ENCODE results near the gene KARS1.

The KARS1 gene

DNA sequence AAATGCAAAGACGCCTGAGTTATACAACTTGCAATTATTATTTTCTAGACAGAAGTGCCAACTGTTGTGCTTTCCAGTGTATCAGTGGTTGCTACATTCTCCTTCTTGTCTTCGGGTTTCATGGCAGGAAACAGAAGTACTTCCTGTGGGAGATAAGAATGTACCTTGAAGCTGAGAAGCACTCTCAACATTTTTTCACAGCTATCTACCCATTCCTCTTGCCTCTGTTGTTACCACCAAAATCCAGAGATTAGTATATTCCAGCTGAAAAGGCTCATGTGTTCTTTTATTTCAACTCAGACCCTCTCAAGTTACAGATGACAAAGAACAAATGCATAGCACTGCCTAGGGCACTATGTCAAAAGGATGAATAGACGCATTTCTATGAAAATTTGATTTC lies 19.6 kb downstream of the KARS1 start:
- H3K4me3 ChIP-seq (ENCODE audit: low read length): no peak overlapping the region
- no peak for DNase-seq (ENCODE audit: low read depth)
- TF ChIP-seq CTCF (conservative IDR thresholded peaks at IDR 0.05; ENCODE audit: low read depth, low read length): no peak

- no peak for DNase-seq (ENCODE audit: low read depth)
- no peak overlapping the region for H3K4me3 ChIP-seq (ENCODE audit: low read length)
- TF ChIP-seq CTCF (conservative IDR thresholded peaks at IDR 0.05; ENCODE audit: low read depth, low read length): no peak
These were observed 20.7 kb downstream of the KARS1 start for GRCh38 chr16:75626806-75627205.

- no peak for TF ChIP-seq CTCF (conservative IDR thresholded peaks at IDR 0.05; ENCODE audit: low read depth, low read length)
- no peak for DNase-seq (ENCODE audit: low read depth)
- no peak overlapping the region for H3K4me3 ChIP-seq (ENCODE audit: low read length)
These were observed 22.5 kb downstream of the KARS1 start for GRCh38 chr16:75624921-75625334.

- no peak for TF ChIP-seq CTCF (conservative IDR thresholded peaks at IDR 0.05; ENCODE audit: low read depth, low read length)
- H3K4me3 ChIP-seq (ENCODE audit: low read length): peak within 1 kb of the TSS; percentile 85
- peak; percentile 93 for DNase-seq (ENCODE audit: low read depth)
These were observed 24.5 kb downstream of the KARS1 start, which contains the start of gene ADAT1 for GRCh38 chr16:75622761-75623605. TSS of gene ADAT1 (minus strand) at chr16:75623281. CDS start at chr16:75620799, 2,482 bp downstream.

- DNase-seq (ENCODE audit: low read depth): peak; percentile 6
- H3K4me3 ChIP-seq (ENCODE audit: low read length): no peak overlapping the region
- TF ChIP-seq CTCF (conservative IDR thresholded peaks at IDR 0.05; ENCODE audit: low read depth, low read length): peak; percentile 74
These were observed 26.3 kb downstream of the KARS1 start for GRCh38 chr16:75621170-75621477.

DNA sequence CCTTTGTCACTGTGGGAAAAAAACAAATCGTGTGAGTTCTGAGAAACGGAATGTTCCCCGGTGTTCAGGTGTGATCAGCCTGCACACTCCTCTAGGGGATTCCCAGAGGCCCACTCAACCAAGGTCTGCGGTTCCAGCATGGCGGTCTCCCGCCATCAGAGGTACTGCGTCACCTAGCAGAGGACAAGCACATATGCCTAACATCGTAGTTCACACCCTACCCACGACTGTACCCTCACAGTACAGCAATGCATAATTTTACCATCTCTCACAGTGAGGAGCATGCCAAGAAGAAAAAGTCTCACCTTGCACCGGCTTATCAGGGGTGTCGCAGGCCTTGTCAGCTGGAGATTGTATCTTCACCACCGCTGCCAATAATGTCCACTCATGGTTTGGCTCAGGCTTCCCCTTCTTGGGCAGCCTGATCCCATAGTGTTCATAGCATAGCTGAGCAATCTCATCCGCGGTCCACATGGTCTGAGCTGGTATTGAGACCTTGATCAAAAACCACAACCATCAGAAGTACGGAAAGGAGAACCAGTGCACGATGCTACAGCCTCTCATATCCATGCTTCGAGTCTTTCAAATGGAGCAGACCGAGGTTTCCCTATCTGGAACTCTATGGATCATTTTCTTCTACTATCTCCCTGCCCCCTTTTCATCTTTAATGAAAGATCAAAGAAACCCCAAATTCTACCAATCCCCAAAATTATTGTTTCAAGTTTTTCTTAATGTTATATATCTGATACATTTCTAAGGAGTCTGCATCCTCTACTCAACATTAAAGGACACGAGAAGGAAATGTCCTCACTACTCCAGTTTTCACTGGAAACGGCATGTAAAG lies 26.9 kb downstream of the KARS1 start:
- no peak for TF ChIP-seq CTCF (conservative IDR thresholded peaks at IDR 0.05; ENCODE audit: low read depth, low read length)
- DNase-seq (ENCODE audit: low read depth): no peak
- no peak overlapping the region for H3K4me3 ChIP-seq (ENCODE audit: low read length)

Measured in retinal pigment epithelial cell (primary cell).